Measurements from ENCODE around the gene SYP.

Gene SYP

GRCh38 chrX:49242545-49243066 lies 42.6 kb upstream of the SYP start:
- Histone ChIP-seq H3K27me3 (ENCODE audit: low read depth, low read length) (no peaks in the 10 kb centered on the region), H2AFZ (ENCODE audit: low read depth, low read length) (no peak overlapping the region), H3K79me2 (ENCODE audit: low read length) (no peaks in the 10 kb centered on the region), H3K36me3 (replicated peaks; ENCODE audit: low read depth, low read length) (no peaks in the 10 kb centered on the region), H3K4me1 (ENCODE audit: low read length) (no peaks in the 10 kb centered on the region), H4K20me1 (ENCODE audit: insufficient read depth, low read length) (no peaks in the 10 kb centered on the region), H3K9me3 (ENCODE audit: insufficient read depth, low read length) (no peaks in the 10 kb centered on the region), H3K4me3 (ENCODE audit: low read length) (no peak overlapping the region), H3K27ac (ENCODE audit: low read length) (no peak overlapping the region), H3K9ac (ENCODE audit: low read length) (no peak overlapping the region), H3K4me2 (ENCODE audit: low read length) (no peak overlapping the region)
- TF ChIP-seq EZH2phosphoT487 (IDR thresholded peaks at IDR 0.05; ENCODE audit: low read depth) = no peak
- TF ChIP-seq, protein P1, sequence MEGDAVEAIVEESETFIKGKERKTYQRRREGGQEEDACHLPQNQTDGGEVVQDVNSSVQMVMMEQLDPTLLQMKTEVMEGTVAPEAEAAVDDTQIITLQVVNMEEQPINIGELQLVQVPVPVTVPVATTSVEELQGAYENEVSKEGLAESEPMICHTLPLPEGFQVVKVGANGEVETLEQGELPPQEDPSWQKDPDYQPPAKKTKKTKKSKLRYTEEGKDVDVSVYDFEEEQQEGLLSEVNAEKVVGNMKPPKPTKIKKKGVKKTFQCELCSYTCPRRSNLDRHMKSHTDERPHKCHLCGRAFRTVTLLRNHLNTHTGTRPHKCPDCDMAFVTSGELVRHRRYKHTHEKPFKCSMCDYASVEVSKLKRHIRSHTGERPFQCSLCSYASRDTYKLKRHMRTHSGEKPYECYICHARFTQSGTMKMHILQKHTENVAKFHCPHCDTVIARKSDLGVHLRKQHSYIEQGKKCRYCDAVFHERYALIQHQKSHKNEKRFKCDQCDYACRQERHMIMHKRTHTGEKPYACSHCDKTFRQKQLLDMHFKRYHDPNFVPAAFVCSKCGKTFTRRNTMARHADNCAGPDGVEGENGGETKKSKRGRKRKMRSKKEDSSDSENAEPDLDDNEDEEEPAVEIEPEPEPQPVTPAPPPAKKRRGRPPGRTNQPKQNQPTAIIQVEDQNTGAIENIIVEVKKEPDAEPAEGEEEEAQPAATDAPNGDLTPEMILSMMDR (IDR thresholded peaks at IDR 0.05; ENCODE audit: low read depth, low read length) = no peak

DNA sequence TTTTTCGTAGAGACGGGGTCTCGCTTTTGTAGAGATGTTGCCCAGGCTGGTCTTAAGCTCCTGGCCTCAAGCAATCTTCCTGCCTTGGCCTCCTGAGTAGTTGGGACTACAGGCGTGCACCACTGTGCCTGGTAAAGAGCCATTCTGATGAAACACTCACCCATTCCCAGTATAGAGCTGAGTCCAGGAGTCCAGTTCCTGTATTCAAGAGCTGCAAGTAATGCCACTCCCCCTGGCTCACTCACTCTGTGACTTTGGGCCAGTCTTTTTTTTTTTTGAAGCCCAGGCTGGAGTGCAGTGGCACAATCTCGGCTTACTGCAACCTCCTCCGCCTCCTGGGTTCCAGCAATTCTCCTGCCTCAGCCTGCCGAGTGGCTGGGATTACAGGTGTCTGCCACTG lies 38.7 kb upstream of the SYP start:
- Histone ChIP-seq H3K79me2 (ENCODE audit: low read length) (peaks cover 4% of the 10 kb centered on the region; the same call in 1 of the 2 replicates), H3K9me3 (ENCODE audit: insufficient read depth, low read length) (no peaks in the 10 kb centered on the region), H2AFZ (ENCODE audit: low read depth, low read length) (no peak overlapping the region), H4K20me1 (ENCODE audit: insufficient read depth, low read length) (no peaks in the 10 kb centered on the region), H3K27ac (ENCODE audit: low read length) (no peak overlapping the region), H3K36me3 (replicated peaks; ENCODE audit: low read depth, low read length) (no peaks in the 10 kb centered on the region), H3K4me1 (ENCODE audit: low read length) (0 out of 2 replicates have a peak, but pooled peaks cover 7% of the 10 kb centered on the region), H3K4me3 (ENCODE audit: low read length) (no peak overlapping the region), H3K4me2 (ENCODE audit: low read length) (no peak overlapping the region), H3K27me3 (ENCODE audit: low read depth, low read length) (no peaks in the 10 kb centered on the region), H3K9ac (ENCODE audit: low read length) (no peak overlapping the region)
- no peak for TF ChIP-seq EZH2phosphoT487 (IDR thresholded peaks at IDR 0.05; ENCODE audit: low read depth)
- TF ChIP-seq, protein P1 (IDR thresholded peaks at IDR 0.05; ENCODE audit: low read depth, low read length) = no peak

DNA sequence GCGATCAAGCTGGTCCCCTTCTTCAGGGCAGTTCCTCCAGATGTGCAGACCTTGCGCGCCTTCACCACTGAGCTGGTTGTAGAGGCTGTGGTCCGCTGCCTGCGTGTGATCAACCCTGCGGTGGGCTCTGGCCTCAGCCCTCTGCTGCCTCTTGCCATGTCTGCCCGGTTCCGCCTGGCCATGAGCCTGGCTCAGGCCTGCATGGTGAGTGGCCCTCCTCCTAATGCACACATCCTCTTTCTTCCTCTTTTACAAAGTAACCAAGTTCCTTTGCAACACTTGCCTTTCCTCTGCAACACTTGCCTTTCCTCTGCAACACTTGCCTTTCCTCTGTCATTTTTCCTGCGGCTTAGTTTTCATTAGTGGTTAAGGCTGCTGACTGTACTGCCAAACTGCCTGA lies 37.1 kb upstream of the SYP start:
- Histone ChIP-seq H3K27ac (ENCODE audit: low read length) (no peak overlapping the region), H3K4me3 (ENCODE audit: low read length) (no peak overlapping the region), H3K36me3 (replicated peaks; ENCODE audit: low read depth, low read length) (no peaks in the 10 kb centered on the region), H3K4me1 (ENCODE audit: low read length) (0 out of 2 replicates have a peak, but pooled peaks cover 7% of the 10 kb centered on the region), H3K9me3 (ENCODE audit: insufficient read depth, low read length) (no peaks in the 10 kb centered on the region), H3K79me2 (ENCODE audit: low read length) (peaks cover 4% of the 10 kb centered on the region; the same call in 1 of the 2 replicates), H2AFZ (ENCODE audit: low read depth, low read length) (no peak overlapping the region), H3K9ac (ENCODE audit: low read length) (no peak overlapping the region), H4K20me1 (ENCODE audit: insufficient read depth, low read length) (no peaks in the 10 kb centered on the region), H3K4me2 (ENCODE audit: low read length) (no peak overlapping the region), H3K27me3 (ENCODE audit: low read depth, low read length) (no peaks in the 10 kb centered on the region)
- no peak for TF ChIP-seq EZH2phosphoT487 (IDR thresholded peaks at IDR 0.05; ENCODE audit: low read depth)
- TF ChIP-seq, protein P1 (IDR thresholded peaks at IDR 0.05; ENCODE audit: low read depth, low read length) = no peak

- H3K27ac ChIP-seq (ENCODE audit: low read length) = no peak overlapping the region
- no peak overlapping the region for H3K4me2 ChIP-seq (ENCODE audit: low read length)
- no peak overlapping the region for H3K4me3 ChIP-seq (ENCODE audit: low read length)
- TF ChIP-seq, protein P1 (IDR thresholded peaks at IDR 0.05; ENCODE audit: low read depth, low read length) = no peak
- no peak for TF ChIP-seq EZH2phosphoT487 (IDR thresholded peaks at IDR 0.05; ENCODE audit: low read depth)
- no peaks in the 10 kb centered on the region for H3K9me3 ChIP-seq (ENCODE audit: insufficient read depth, low read length)
- no peak overlapping the region for H3K9ac ChIP-seq (ENCODE audit: low read length)
- no peak overlapping the region for H2AFZ ChIP-seq (ENCODE audit: low read depth, low read length)
- peaks cover 4% of the 10 kb centered on the region; the same call in 1 of the 2 replicates for H3K79me2 ChIP-seq (ENCODE audit: low read length)
- no peaks in the 10 kb centered on the region for H4K20me1 ChIP-seq (ENCODE audit: insufficient read depth, low read length)
- H3K27me3 ChIP-seq (ENCODE audit: low read depth, low read length) = no peaks in the 10 kb centered on the region
- peaks cover 15% of the 10 kb centered on the region; the same call in 1 of the 2 replicates for H3K4me1 ChIP-seq (ENCODE audit: low read length)
- no peaks in the 10 kb centered on the region for H3K36me3 ChIP-seq (replicated peaks; ENCODE audit: low read depth, low read length)
Measured at GRCh38 chrX:49233887-49234555, 34.0 kb upstream of the SYP start.
